HG02870 (cell line): ENCODE data around the gene CPNE7.

Experiments used
- ATAC-seq: cut with Tn5 transposase; IDR thresholded peaks from one replicate; pipeline ENCODE4 v1.9.1; 2021; ENCODE audit warnings: mild to moderate bottlenecking, moderate library complexity; ENCODE audit not compliant: unreplicated experiment

The CPNE7 gene

GRCh38 chr16:89575247-89576152 is at the start of gene CPNE7:
Gene CPNE7 (plus strand): TSS chr16:89575758. CDS start chr16:89575898, 140 bp downstream.
- no peak for ATAC-seq

DNA sequence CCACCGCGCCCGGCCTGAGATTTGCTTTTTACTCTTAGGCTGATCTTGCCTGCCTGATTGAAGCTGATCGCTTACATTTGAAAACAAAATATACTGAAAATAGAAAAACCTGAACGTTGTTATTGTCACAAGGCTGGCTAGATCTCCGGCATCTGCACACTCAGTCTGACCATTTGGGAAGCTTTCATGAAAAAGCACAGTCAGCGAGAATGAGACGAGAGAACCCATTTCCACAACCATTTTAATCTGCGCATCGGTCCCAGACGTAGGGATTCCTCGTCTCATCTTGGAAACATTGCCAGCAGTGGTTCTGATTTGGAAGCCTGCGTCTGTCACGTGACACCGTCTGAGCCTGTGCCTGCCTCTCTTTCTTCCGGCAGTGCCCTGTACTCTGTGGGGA is 46.5 kb upstream of the CPNE7 start:
- no peak for ATAC-seq

GRCh38 chr16:89530401-89531381 is 44.9 kb upstream of the CPNE7 start:
- no peak for ATAC-seq

GRCh38 chr16:89531821-89532526 is 43.6 kb upstream of the CPNE7 start:
- no peak for ATAC-seq

DNA sequence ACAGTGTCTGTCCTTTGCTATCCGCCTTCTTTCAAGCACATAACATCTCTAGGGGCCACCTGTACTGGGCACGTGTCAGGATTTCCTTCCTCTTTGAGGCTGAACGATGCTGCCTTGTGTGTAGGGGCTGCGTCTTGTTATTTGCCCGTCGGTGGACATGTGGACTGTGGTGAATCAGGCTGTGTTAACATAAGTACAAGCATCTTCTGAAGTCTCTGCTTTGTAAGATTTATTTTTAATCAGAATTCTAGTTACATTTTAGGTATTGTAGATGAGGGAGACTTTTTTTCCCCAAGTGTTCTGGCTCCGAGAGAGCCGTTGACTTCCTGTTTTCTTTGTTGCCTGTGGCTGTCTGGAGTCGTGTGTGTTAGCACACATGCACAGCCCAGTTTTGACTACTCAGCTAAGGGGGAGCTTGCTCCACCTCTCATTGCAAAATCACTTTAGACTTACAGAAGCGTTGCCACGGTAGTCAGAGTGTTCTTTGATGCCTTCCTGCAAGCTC is 41.3 kb upstream of the CPNE7 start:
- ATAC-seq = no peak

GRCh38 chr16:89536371-89536770 is 39.2 kb upstream of the CPNE7 start:
- no peak for ATAC-seq

DNA sequence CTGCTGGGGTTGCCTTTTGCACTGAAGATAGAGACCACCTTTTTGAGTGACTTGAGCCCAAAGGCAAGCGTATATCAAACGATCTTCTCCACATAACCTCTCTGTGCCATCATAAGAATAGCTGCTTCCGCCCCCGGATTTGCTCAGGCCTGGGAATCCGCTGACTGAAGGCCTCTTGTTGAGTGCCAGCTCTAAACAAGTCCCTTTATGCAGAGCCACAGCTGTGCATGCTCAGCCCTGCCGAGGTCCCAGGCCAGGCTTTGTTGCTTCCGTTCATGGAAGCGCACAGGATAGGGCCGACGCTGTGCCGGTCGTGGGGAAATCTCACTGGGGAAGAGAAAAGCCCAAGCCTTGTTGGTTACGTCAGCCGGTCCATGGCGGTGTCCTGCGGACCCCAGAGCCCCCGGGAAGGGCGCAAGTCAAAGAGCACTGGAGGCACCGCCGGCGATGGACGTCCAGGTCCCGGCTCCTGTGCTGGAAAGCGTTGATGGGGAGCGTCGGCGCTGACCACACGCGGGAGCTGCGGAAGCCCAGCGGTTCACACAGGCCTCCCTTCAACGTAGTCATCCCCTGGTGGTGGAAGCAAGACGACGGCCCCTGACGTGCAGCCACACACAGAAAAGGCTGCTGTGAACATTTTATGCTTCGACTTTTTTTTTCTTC is 38.5 kb upstream of the CPNE7 start:
- no peak for ATAC-seq

- ATAC-seq = no peak
These were observed 38.0 kb upstream of the CPNE7 start for GRCh38 chr16:89537549-89537925.

GRCh38 chr16:89538286-89538685 is 37.3 kb upstream of the CPNE7 start:
- no peak for ATAC-seq

GRCh38 chr16:89540557-89540956 is 35.0 kb upstream of the CPNE7 start:
- ATAC-seq = no peak

DNA sequence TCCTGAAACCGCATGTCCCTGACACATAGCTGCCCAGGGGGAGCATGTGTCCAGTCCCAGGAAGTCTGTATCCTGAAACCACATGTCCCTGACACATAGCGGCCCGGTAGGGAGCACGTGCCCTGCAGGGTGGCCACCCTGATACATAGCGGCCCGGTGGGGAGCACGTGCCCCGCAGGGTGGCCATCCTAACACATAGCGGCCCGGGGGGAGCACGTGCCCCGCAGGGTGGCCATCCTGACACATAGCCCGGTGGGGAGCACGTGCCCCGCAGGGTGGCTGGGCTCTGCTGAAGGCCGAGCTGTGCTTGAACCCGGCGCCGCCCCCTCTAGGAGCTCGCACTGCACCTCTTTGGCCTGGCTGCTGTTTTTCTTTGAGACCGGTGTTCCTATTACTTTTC is 33.8 kb upstream of the CPNE7 start:
- no peak for ATAC-seq

- ATAC-seq = no peak
These were observed 31.4 kb upstream of the CPNE7 start for GRCh38 chr16:89544113-89544512.

- no peak for ATAC-seq
These were observed 30.9 kb upstream of the CPNE7 start for GRCh38 chr16:89544713-89545043.

- no peak for ATAC-seq
These were observed 30.3 kb upstream of the CPNE7 start for GRCh38 chr16:89545044-89545830.

- no peak for ATAC-seq
These were observed 29.6 kb upstream of the CPNE7 start for GRCh38 chr16:89545831-89546574.

GRCh38 chr16:89546781-89547180 is 28.8 kb upstream of the CPNE7 start:
- no peak for ATAC-seq

GRCh38 chr16:89547291-89547690 is 28.3 kb upstream of the CPNE7 start:
- no peak for ATAC-seq

GRCh38 chr16:89547860-89548259 is 27.7 kb upstream of the CPNE7 start:
- ATAC-seq = no peak
